IPS-18a (cell line): ENCODE measurements around the gene SMPD3.

Experiments used
- H3K27ac ChIP-seq: one replicate; pipeline ENCODE4 v1.5.1; 2013; ENCODE audit warnings: low read length
- H3K27me3 ChIP-seq: one replicate; pipeline ENCODE4 v1.6.1; 2013; ENCODE audit warnings: mild to moderate bottlenecking, low read length; ENCODE audit not compliant: control insufficient read depth, insufficient read depth
- H3K36me3 ChIP-seq: one replicate; pipeline ENCODE4 v1.6.1; 2013; ENCODE audit warnings: low read depth, low read length; ENCODE audit not compliant: control insufficient read depth
- H3K4me1 ChIP-seq: one replicate; pipeline ENCODE4 v1.6.1; 2013; ENCODE audit warnings: low read depth, low read length; ENCODE audit not compliant: control insufficient read depth
- H3K4me3 ChIP-seq: one replicate; pipeline ENCODE4 v1.5.1; 2013; ENCODE audit warnings: low read length
- H3K9ac ChIP-seq: one replicate; pipeline ENCODE4 v1.6.1; 2013; ENCODE audit warnings: mild to moderate bottlenecking, low read length, moderate library complexity
- H3K9me3 ChIP-seq: one replicate; pipeline ENCODE4 v1.6.1; 2013; ENCODE audit warnings: low read depth, low read length; ENCODE audit not compliant: control insufficient read depth

Gene SMPD3

DNA sequence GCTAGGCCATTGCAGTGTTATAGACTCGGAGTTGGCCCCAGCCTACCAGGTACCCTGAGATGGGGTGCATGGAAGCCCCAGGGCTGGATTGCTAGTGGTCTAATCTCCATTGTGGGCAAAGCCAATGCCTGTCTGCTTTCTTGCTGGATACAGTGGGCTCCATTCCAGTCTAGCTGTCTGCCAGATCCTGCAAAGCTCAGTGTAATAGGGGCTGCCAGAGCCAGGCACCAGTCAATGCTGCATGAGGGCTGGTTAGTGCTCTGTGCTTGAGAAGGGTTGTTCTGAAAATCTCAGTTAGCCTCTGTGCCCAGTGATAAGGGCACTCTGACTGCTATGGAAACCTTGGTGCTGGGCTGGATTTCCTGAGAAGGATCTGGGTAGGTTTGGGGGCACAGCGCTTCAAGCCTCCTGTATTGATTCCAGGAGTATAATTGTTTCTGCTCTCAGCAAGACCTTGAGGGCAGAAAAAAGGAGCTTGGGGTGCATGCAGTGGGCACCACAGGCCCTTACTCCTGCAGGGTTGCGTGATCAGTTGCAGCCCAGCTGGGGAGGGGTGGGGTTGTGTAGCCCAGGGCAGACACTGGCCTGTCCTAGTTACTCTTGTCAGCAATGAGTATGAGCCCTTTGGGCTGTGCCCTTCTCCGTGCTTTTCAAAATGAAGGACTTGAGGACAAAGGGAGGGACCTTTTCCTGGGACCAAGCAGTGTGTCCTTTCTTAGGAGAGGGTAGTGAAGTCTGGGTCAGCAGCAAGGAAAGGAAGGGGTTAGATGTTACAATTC is 19.0 kb downstream of the SMPD3 start:
- H3K9me3 ChIP-seq, result no peaks in the 10 kb centered on the region
- no peaks in the 10 kb centered on the region for H3K27me3 ChIP-seq
- no peak overlapping the region for H3K27ac ChIP-seq
- H3K36me3 ChIP-seq, result no peaks in the 10 kb centered on the region
- H3K4me1 ChIP-seq, result no peaks in the 10 kb centered on the region
- H3K9ac ChIP-seq, result no peak overlapping the region
- H3K4me3 ChIP-seq, result no peak overlapping the region

DNA sequence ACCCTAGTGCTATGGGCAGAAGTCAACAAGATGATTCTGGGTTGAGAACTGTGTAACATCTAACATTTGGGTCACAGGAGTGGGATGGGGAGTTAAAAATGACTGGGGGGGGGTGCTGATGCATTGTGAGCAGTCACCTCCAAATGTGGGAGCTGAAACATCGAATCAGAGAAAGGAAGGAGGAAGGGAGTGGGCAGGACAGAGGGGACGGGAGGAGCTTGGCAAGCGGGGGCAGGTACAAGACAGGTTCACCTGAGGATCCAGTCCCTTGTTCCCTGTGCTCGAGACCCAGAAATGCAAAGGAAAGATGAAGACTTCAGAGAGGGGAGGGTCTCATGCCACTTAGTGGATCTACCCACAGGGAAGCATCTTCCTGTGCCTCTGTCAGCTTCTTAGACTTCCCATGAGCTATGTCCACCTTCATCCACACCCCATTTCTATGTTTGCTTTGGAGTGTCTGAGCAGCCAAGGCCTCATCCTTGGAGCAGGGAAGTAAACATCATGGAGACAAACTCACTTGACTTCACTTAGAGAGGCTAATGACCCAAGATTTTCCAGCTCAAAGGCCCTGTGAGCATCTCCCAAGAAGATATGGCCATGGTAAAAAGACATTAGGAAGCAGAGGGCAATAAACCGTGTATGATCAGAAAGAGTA is 20.5 kb downstream of the SMPD3 start:
- H3K36me3 ChIP-seq, result no peaks in the 10 kb centered on the region
- no peaks in the 10 kb centered on the region for H3K9me3 ChIP-seq
- H3K9ac ChIP-seq, result no peak overlapping the region
- no peak overlapping the region for H3K27ac ChIP-seq
- no peak overlapping the region for H3K4me3 ChIP-seq
- H3K4me1 ChIP-seq, result no peaks in the 10 kb centered on the region
- no peaks in the 10 kb centered on the region for H3K27me3 ChIP-seq

GRCh38 chr16:68426347-68426652 is 22.0 kb downstream of the SMPD3 start:
- H3K27me3 ChIP-seq, result no peaks in the 10 kb centered on the region
- H3K4me1 ChIP-seq, result no peaks in the 10 kb centered on the region
- no peak overlapping the region for H3K9ac ChIP-seq
- H3K9me3 ChIP-seq, result no peaks in the 10 kb centered on the region
- no peak overlapping the region for H3K4me3 ChIP-seq
- no peak overlapping the region for H3K27ac ChIP-seq
- no peaks in the 10 kb centered on the region for H3K36me3 ChIP-seq

DNA sequence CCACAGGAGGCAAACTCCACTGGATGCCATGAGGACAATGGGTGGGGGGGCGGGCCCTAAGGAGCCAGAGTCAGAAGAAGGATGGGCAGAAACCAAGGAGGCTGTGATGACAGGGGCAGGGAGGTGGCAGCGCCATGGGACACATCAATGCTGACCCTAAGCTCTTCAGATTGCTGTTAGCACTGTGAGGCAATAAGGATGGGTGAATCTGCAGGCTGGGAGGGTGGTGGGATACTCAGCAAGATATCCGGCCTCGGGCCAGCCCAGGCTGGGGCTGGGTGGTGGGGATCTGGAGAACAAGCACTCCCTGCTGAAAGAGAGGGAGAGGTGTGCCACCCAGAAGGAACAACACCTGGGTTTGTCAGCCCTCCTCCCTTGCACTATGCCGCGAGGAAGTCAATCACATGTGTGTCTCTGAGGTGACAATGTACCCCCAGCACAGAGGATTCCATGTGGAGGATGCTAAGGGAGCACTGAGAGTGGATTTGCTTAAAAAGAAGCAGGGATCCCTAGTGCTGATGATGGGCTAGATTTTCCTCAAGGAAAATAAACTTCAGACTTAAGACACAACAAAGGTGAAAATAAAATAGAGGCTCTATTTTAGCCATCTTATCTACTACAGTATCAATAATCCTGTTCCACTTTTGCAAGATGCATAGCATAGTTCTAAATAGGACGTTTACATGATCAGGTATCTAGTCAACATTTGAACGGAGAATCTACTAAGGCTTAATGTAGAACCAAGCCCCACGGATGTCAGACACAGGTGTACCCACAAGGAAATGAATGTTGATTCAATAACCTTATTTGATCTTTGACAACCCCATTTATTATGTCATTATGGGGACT is 22.6 kb downstream of the SMPD3 start:
- no peaks in the 10 kb centered on the region for H3K27me3 ChIP-seq
- no peaks in the 10 kb centered on the region for H3K9me3 ChIP-seq
- no peaks in the 10 kb centered on the region for H3K36me3 ChIP-seq
- H3K27ac ChIP-seq, result no peak overlapping the region
- no peak overlapping the region for H3K9ac ChIP-seq
- no peak overlapping the region for H3K4me3 ChIP-seq
- no peaks in the 10 kb centered on the region for H3K4me1 ChIP-seq

- Histone ChIP-seq H3K9ac (no peak overlapping the region), H3K9me3 (no peaks in the 10 kb centered on the region), H3K27ac (no peak overlapping the region), H3K4me3 (no peak overlapping the region), H3K27me3 (no peaks in the 10 kb centered on the region), H3K4me1 (no peaks in the 10 kb centered on the region), H3K36me3 (no peaks in the 10 kb centered on the region)
Measured at GRCh38 chr16:68423771-68424170, 24.5 kb downstream of the SMPD3 start.

DNA sequence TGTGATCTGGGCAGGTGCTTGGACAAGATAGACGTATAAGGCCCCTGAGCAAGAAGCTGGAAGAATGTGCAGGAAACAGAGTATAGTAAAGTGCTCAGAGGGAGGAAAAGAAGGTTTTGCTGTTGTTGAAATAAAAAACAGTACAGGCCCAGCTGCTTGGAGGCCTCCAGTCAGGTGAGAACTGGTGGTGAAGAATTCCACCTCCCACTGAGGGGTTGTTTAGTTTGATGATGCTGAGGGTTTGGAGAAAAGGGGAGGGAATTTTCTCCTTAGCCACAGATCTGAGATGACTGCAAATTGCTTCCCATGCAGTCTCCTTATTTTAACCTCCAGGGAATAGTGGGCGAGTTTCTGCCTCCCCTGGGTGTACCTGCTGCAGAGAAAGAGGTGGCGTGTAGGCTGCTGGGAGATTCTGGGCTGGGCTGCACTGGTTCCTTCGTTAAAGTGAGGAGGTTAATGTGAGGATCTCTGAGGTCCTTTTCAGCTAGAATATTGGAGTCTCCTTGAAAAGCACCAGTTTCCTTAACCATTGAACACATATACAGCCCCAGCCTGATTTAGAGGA is 25.8 kb downstream of the SMPD3 start:
- Histone ChIP-seq H3K27ac (no peak overlapping the region), H3K27me3 (no peaks in the 10 kb centered on the region), H3K9ac (no peak overlapping the region), H3K36me3 (no peaks in the 10 kb centered on the region), H3K4me1 (no peaks in the 10 kb centered on the region), H3K9me3 (no peaks in the 10 kb centered on the region), H3K4me3 (no peak overlapping the region)

- H3K4me1 ChIP-seq, result no peaks in the 10 kb centered on the region
- H3K4me3 ChIP-seq, result no peak overlapping the region
- H3K9me3 ChIP-seq, result no peaks in the 10 kb centered on the region
- no peak overlapping the region for H3K9ac ChIP-seq
- H3K27ac ChIP-seq, result no peak overlapping the region
- H3K36me3 ChIP-seq, result no peaks in the 10 kb centered on the region
- no peaks in the 10 kb centered on the region for H3K27me3 ChIP-seq
Measured at GRCh38 chr16:68421076-68421475, 27.2 kb downstream of the SMPD3 start.

GRCh38 chr16:68420366-68420942 is 27.9 kb downstream of the SMPD3 start:
- H3K4me3 ChIP-seq, result no peak overlapping the region
- H3K27me3 ChIP-seq, result no peaks in the 10 kb centered on the region

GRCh38 chr16:68417711-68418301 is 30.5 kb downstream of the SMPD3 start:
- Histone ChIP-seq H3K4me3 (no peak overlapping the region), H3K4me1 (no peaks in the 10 kb centered on the region), H3K9ac (no peak overlapping the region), H3K27ac (no peak overlapping the region), H3K36me3 (no peaks in the 10 kb centered on the region), H3K9me3 (no peaks in the 10 kb centered on the region), H3K27me3 (no peaks in the 10 kb centered on the region)

More at GRCh38 chr16:68420366-68420942, 27.9 kb downstream of the SMPD3 start:
- Histone ChIP-seq H3K9me3 (no peaks in the 10 kb centered on the region), H3K36me3 (no peaks in the 10 kb centered on the region), H3K9ac (no peak overlapping the region), H3K4me1 (no peaks in the 10 kb centered on the region), H3K27ac (no peak overlapping the region)

DNA sequence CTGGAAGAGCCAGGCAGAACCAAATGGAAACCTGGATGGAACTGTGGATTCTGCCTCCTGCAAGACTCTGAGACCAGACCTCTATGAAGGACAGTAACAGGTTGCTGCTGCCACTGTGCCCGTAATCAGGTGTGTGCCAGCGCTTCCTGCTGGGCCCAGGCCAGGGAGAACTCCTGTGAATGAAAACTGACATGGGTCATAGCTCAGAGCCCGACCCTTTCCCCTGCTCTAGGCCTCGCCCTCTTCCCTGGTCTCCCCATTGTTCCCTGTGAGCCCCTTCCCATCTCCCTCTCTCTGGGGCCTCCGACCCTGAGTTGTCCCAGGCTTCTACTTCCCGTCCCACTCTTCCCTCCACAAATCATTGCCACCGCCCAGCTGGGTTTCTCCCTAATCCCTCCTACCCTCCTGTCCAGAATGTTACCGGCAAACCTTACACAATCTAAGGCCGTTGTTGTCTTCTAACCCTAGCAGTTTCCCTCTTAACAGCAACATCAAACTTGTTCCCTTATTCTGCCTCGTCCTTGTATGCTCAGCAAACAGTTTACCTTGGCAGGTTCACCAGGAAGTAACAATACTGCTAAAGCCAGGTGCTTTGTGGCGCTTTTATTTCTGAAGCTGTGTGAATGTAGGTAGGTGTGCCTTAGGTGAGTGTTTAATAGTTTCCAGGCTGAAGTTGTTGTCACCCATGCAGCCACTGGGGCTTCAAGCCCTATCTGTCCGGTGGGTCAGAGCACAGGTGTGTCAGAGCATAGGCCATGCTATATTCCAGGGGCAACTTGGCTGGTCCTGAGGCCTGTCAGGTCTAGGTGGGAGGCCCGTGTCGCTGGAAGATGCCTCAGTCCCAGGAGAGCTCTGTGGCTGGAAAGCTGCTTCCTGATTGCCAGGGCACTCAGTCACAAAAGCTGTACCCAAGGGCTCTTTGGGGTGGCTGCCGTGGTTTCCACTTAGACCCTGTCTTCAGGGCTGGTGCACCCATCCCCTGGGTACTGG is 32.0 kb downstream of the SMPD3 start:
- H3K27ac ChIP-seq, result no peak overlapping the region
- H3K4me1 ChIP-seq, result no peaks in the 10 kb centered on the region

More for the DNA sequence above, 32.0 kb downstream of the SMPD3 start:
- no peak overlapping the region for H3K9ac ChIP-seq
- no peaks in the 10 kb centered on the region for H3K9me3 ChIP-seq
- H3K4me3 ChIP-seq, result no peak overlapping the region
- H3K36me3 ChIP-seq, result no peaks in the 10 kb centered on the region
- no peaks in the 10 kb centered on the region for H3K27me3 ChIP-seq
